ENCODE data around the gene PLA2G10. TPM values are rescaled to one million over a fixed set of nuclear protein-coding genes. Genes with fewer than 3 reads are reported as not detected.
"Not testable (repeated sequence)": the region's sequence is repeated elsewhere in the genome, so short reads cannot be mapped to it uniquely, and the experiment has no call there.

The PLA2G10 gene
- total and polyA plus RNA-seq, 2 experiments from 2014 or later = 1.1 TPM; not detected in 1

DNA sequence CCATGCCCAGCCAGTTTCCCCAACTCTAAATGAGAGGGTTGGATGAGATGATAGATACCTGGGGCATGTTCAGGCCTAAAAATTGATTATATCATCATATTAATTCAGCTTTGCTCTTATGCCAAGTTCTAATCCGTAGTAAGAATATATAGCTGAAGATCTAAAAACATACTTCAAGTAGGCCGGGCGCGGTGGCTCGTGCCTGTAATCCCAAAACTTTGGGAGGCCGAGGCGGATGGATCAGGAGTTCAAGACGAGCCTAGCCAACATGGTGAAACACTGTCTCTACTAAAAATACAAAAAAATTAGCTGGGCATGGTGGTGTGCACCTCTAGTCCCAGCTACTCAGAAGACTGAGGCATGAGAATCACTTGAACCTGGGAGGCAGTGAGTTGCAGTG, 12.0 kb downstream of the PLA2G10 start:
- H3K4me3 ChIP-seq = no peak overlapping the region
- H3K9me3 ChIP-seq (ENCODE audit: low read depth) = no peaks in the 10 kb centered on the region
- TF ChIP-seq, protein P1, sequence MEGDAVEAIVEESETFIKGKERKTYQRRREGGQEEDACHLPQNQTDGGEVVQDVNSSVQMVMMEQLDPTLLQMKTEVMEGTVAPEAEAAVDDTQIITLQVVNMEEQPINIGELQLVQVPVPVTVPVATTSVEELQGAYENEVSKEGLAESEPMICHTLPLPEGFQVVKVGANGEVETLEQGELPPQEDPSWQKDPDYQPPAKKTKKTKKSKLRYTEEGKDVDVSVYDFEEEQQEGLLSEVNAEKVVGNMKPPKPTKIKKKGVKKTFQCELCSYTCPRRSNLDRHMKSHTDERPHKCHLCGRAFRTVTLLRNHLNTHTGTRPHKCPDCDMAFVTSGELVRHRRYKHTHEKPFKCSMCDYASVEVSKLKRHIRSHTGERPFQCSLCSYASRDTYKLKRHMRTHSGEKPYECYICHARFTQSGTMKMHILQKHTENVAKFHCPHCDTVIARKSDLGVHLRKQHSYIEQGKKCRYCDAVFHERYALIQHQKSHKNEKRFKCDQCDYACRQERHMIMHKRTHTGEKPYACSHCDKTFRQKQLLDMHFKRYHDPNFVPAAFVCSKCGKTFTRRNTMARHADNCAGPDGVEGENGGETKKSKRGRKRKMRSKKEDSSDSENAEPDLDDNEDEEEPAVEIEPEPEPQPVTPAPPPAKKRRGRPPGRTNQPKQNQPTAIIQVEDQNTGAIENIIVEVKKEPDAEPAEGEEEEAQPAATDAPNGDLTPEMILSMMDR (IDR thresholded peaks at IDR 0.05; ENCODE audit: low read depth, low read length) = no peak
- H3K27me3 ChIP-seq = no peaks in the 10 kb centered on the region
- H3K36me3 ChIP-seq = no peaks in the 10 kb centered on the region
- no peak overlapping the region for H3K27ac ChIP-seq
- H3K4me1 ChIP-seq (ENCODE audit: low read depth) = no peaks in the 10 kb centered on the region
- no peak for DNase-seq (ENCODE audit: low read depth in 1 of 2, low spot score in 1 of 2)

DNA sequence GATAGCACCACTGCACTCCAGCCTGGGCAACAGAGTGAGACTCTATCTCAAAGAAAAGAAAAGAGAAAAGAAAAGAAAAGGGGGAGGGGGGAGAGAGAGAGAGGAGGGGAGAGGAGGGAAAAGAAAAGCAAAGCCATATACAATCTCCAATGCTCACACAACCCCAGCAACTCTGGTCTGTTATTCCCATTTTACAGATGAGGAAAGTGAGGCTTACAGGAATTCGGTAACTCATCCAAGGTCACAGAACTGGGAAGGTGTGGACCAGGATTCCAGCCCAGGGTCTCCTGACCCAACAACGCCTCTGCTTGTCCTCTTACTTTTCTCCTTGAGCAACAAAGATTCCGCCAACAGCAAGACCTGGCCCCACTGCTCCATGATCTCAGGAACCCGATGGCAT, 13.0 kb downstream of the PLA2G10 start:
- no peak for DNase-seq (ENCODE audit: low read depth in 1 of 2, low spot score in 1 of 2)
- no peaks in the 10 kb centered on the region for H3K27me3 ChIP-seq
- TF ChIP-seq, protein P1 (IDR thresholded peaks at IDR 0.05; ENCODE audit: low read depth, low read length) = no peak
- no peak overlapping the region for H3K27ac ChIP-seq
- no peaks in the 10 kb centered on the region for H3K4me1 ChIP-seq (ENCODE audit: low read depth)
- H3K36me3 ChIP-seq = no peaks in the 10 kb centered on the region
- H3K4me3 ChIP-seq = no peak overlapping the region
- H3K9me3 ChIP-seq (ENCODE audit: low read depth) = no peaks in the 10 kb centered on the region

DNA sequence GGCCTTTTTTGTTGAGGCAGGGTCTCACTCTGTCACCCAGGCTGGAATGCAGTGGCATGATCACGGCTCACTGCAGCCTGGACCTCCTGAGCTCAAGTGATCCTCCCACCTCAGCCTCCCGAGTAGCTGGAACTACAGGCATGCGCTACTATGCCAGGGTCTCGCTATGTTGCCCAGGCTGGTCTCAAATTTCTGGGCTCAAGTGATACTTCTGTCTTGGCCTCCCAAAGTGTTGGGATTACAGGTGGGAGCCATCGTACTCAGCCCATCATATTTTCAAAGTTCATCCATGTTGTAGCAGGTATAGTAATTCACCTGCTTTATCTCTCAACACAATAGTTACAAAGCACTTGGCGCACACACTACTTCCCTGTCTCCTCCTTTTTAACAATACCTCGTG, 13.7 kb downstream of the PLA2G10 start:
- not testable (repeated sequence) for H3K4me3 ChIP-seq; H3K4me1 ChIP-seq (ENCODE audit: low read depth); DNase-seq (ENCODE audit: low read depth in 1 of 2, low spot score in 1 of 2); H3K9me3 ChIP-seq (ENCODE audit: low read depth); H3K36me3 ChIP-seq; H3K27ac ChIP-seq; H3K27me3 ChIP-seq

DNA sequence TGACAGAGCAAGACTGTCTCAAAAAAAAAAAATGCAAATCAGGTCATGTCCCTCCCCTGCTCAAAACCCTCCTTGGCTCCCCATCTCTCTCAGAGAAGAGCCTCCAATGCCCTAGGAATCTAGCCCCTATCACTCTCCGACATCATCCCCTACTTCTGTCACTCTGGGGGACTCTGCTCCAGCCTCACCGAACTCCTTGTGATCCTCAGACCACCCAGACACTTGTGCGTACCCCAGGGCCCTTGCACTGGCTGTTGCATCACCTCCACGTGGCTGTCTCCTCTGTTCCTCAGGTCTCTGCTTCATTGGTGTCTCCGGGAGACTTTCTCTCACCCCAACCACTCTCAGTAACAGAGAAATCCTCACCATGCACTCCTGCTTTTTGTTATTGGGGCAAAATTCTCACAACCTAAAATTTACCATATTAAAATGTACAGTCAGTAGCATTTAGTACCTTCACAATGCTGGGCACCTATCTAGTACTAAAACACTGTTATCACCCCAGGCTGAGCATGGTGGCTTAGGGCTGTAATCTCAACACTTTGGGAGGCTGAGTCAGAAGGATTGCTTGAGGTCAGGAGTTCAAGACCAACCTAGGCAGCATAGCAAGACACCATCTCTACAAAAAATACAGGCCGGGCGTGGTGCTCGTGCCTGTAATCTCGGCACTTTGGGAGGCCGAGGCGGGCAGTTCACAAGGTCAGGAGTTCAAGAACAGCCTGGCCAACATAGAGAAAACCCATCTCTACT, 15.2 kb downstream of the PLA2G10 start:
- no peak overlapping the region for H3K27ac ChIP-seq
- H3K9me3 ChIP-seq (ENCODE audit: low read depth) = no peaks in the 10 kb centered on the region
- H3K4me1 ChIP-seq (ENCODE audit: low read depth) = no peaks in the 10 kb centered on the region
- no peaks in the 10 kb centered on the region for H3K27me3 ChIP-seq
- TF ChIP-seq, protein P1 (IDR thresholded peaks at IDR 0.05; ENCODE audit: low read depth, low read length) = no peak
- H3K36me3 ChIP-seq = no peaks in the 10 kb centered on the region
- DNase-seq (ENCODE audit: low read depth in 1 of 2, low spot score in 1 of 2) = no peak
- no peak overlapping the region for H3K4me3 ChIP-seq

DNA sequence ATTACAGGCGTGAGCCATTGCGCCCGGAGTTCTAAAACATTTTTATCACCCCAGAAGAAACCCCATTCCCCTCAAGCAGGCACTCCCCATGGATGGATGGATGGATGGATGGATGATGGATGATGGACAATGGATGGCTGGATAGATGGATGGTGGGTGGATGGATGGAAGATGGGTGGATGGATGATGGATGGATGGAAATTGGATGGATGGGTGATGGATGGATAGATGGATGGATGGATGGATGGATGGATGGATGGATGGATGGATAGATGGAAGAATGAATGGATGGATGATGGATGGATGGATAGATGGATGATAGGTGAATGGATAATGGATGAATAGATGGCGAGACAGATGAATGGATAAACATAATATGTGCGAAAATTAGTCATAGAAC, 16.5 kb downstream of the PLA2G10 start:
- Histone ChIP-seq H3K9me3 (ENCODE audit: low read depth) (no peaks in the 10 kb centered on the region), H3K4me3 (no peak overlapping the region), H3K36me3 (no peaks in the 10 kb centered on the region), H3K27ac (no peak overlapping the region), H3K4me1 (ENCODE audit: low read depth) (no peaks in the 10 kb centered on the region), H3K27me3 (no peaks in the 10 kb centered on the region)
- DNase-seq (ENCODE audit: low read depth in 1 of 2, low spot score in 1 of 2) = no peak
- TF ChIP-seq, protein P1 (IDR thresholded peaks at IDR 0.05; ENCODE audit: low read depth, low read length) = no peak

DNA sequence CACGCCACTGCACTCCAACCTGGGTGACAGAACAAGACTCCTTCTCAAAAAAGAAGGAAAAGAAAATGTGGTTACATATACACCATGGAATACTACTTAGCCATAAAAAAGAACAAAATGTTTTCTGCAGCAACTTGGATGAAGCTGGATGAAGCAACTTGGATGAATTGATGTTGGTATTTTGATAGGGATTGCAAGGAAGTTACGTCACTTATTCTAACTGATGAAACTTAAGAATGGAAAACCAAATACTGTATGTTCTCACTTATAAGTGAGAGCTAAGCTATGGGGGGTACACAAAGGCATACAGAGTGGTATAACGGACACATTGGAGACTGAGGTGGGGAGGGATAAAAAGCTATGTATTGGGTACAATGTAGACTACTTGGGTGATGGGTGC, 17.5 kb downstream of the PLA2G10 start:
- H3K4me1 ChIP-seq (ENCODE audit: low read depth) = no peaks in the 10 kb centered on the region
- TF ChIP-seq, protein P1 (IDR thresholded peaks at IDR 0.05; ENCODE audit: low read depth, low read length) = no peak
- no peaks in the 10 kb centered on the region for H3K9me3 ChIP-seq (ENCODE audit: low read depth)
- H3K4me3 ChIP-seq = no peak overlapping the region
- DNase-seq (ENCODE audit: low read depth in 1 of 2, low spot score in 1 of 2) = no peak
- H3K27me3 ChIP-seq = no peaks in the 10 kb centered on the region
- H3K36me3 ChIP-seq = no peaks in the 10 kb centered on the region
- no peak overlapping the region for H3K27ac ChIP-seq
